ENCODE data around the gene ETV5. TPM values are rescaled to one million over a fixed set of nuclear protein-coding genes. Genes with fewer than 3 reads are reported as not detected.

The ETV5 gene
- total RNA-seq, 2 experiments from 2014 or later = 0.52 to 0.97 TPM

DNA sequence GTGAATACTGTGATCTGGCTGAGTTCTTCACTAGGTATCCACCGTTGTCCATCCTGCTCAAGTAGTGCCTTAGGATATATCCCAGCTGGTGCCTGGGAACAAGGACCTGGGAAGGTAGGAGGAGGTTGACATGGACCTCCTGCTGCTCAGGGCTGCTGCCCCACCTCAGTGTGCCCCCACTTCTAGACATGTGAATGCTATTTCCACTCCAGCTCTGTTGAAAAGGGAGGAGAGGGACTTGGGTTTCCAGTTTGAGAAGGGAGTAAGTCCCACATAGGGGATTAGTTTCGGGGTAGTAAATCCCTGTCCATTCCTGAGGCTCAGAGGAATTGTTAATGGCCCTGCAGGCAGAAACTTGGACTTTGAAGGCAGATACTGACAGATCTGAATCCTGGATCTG lies 32.9 kb upstream of the ETV5 start:
- POLR2A ChIA-PET = no interaction called here
- H3K9me3 Mint-ChIP-seq (ENCODE audit: insufficient read depth) = no peaks in the 10 kb centered on the region
- peaks cover 3% of the 10 kb centered on the region for H3K4me1 Mint-ChIP-seq (ENCODE audit: low read depth)
- CTCF ChIA-PET = interaction anchor here (1.8 kb wide), 1 partner anchor 159 kb away, joined by 4 read pairs; no protein-coding TSS in a partner anchor
- peaks cover 33% of the 10 kb centered on the region for H3K27me3 Mint-ChIP-seq (ENCODE audit: low read depth)
- DNase-seq (no peak), ATAC-seq (no peak)
- no peak overlapping the region for H3K4me3 Mint-ChIP-seq
- H3K27ac Mint-ChIP-seq = no peak overlapping the region
- H3K36me3 Mint-ChIP-seq (ENCODE audit: low read depth) = no peaks in the 10 kb centered on the region

DNA sequence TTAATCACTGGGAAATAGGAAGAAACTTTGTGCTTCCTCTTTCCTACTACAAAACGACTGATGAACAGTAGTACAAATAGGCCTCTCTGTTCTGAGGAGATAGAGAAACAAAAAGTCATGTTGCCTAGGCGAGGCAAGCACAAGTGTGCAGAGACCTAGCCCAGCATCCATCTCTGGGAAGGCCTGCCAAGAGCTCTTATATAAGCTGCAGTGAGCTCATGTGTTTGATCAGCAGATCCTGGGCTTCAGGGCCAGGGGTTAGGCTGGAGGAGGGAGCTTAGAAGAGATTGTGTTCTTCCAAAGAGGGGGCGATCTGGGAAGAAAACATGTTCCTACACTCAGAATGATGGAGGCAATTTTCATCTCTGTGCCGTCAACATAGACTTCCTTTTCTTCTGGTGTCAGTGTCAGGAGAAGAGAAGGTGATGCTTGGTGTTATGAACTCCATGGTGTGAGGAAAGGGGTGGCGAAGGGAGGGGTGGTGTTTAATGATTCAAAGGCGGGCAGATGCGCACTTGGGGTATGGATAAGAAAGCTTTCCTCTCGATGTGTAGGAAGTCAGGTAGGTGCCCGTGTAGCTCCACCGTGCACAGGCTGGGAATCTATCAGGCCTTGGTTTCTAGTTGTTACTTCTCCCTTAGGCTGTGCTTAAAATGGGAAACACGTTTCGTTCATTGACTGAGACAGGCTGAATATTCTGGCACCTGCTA lies 29.5 kb upstream of the ETV5 start:
- Mint-ChIP-seq H3K27me3 (ENCODE audit: low read depth) (peaks cover 19% of the 10 kb centered on the region), H3K36me3 (ENCODE audit: low read depth) (no peaks in the 10 kb centered on the region), H3K4me3 (no peak overlapping the region), H3K27ac (no peak overlapping the region), H3K9me3 (ENCODE audit: insufficient read depth) (no peaks in the 10 kb centered on the region), H3K4me1 (ENCODE audit: low read depth) (peaks cover 3% of the 10 kb centered on the region)
- ChIA-PET CTCF (no interaction called here), POLR2A (interaction anchor here (0.9 kb wide), 1 partner anchor 11 kb away, joined by 3 read pairs; no protein-coding TSS in a partner anchor)
- ATAC-seq (no peak), DNase-seq (no peak)

DNA sequence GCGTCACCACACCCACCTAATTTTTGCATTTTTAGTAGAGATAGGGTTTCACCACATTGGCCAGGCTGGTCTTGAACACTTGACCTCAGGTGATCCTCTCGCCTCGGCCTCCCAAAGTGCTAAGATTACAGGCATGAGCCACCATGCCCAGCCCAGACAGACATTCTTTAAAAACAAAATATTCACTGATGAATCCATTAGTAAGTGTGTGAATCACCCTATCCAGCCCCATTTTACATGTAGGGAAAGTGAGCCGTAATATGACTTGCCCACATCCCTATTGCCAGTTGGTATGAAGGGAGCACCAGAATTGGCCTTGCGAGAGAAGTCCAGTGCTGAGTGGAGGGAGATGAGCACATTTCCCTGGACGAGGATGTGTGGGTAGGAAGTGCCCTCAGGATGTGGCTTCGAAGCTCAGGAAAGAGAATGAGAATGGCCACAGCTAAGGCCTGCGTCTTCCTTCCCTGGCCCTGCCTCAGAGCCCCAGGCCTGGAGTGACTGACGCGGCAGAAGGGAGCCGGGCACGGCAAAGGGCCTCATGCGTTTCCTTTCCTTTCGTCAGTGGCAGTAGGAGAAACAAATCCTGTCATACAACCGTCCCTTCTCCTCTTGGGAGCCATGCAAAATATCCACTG lies 28.3 kb upstream of the ETV5 start:
- Mint-ChIP-seq H3K27ac (no peak overlapping the region), H3K27me3 (ENCODE audit: low read depth) (peaks cover 13% of the 10 kb centered on the region), H3K36me3 (ENCODE audit: low read depth) (no peaks in the 10 kb centered on the region), H3K9me3 (ENCODE audit: insufficient read depth) (no peaks in the 10 kb centered on the region), H3K4me3 (no peak overlapping the region), H3K4me1 (ENCODE audit: low read depth) (peaks cover 2% of the 10 kb centered on the region)
- ATAC-seq (no peak), DNase-seq (no peak)
- ChIA-PET POLR2A (interaction anchor here (0.9 kb wide), 1 partner anchor 12 kb away, joined by 3 read pairs; no protein-coding TSS in a partner anchor), CTCF (no interaction called here)

DNA sequence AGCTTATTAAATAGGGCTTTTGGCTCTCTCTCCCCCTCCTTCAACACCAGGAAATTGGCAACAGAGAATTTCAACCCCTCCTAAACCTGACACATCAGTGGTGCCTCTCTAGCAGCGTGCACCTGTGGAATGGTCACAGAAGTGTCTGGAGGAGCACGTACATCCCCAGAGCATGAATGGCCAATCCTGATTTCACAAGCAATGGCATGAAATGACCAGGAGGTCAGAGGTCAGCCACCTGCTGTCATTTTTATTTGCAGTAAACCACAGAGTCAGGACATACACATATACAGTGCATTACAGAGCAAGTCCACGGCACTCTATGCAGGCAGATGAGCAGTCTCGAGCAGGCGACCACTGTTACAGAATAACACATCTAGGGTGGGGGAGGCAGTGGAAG lies 25.1 kb upstream of the ETV5 start:
- Mint-ChIP-seq H3K4me3 (no peak overlapping the region), H3K4me1 (ENCODE audit: low read depth) (peaks cover 3% of the 10 kb centered on the region), H3K27me3 (ENCODE audit: low read depth) (peaks cover 25% of the 10 kb centered on the region), H3K36me3 (ENCODE audit: low read depth) (no peaks in the 10 kb centered on the region), H3K27ac (no peak overlapping the region), H3K9me3 (ENCODE audit: insufficient read depth) (no peaks in the 10 kb centered on the region)
- ATAC-seq = no peak
- CTCF ChIA-PET = no interaction called here
- POLR2A ChIA-PET = no interaction called here
- no peak for DNase-seq

GRCh38 chr3:186132487-186132886 lies 23.6 kb upstream of the ETV5 start:
- Mint-ChIP-seq H3K9me3 (ENCODE audit: insufficient read depth) (no peaks in the 10 kb centered on the region), H3K36me3 (ENCODE audit: low read depth) (no peaks in the 10 kb centered on the region), H3K4me3 (no peak overlapping the region), H3K27ac (no peak overlapping the region), H3K4me1 (ENCODE audit: low read depth) (peaks cover 3% of the 10 kb centered on the region), H3K27me3 (ENCODE audit: low read depth) (peaks cover 25% of the 10 kb centered on the region)
- ATAC-seq (no peak), DNase-seq (no peak)
- ChIA-PET CTCF (no interaction called here), POLR2A (no interaction called here)

DNA sequence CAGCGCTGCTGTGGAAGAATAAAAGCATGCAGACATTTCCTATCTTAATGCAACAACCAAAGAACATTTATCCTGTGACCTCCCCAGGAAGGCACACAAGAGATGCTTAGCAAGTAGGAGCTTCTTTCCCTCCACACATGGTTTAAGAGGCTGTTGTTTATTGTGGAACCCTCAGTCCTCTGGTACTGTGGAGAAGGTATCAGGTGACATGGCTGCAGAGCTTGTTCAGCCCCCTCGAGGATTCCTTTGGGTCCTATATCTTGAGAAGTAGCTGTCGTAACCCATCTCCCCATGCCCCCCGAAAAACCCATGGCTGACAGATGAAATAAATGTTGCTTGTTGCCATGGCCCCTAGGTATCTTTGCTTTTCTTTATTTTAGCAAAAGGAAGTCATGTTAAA lies 20.3 kb upstream of the ETV5 start:
- no peak overlapping the region for H3K4me3 Mint-ChIP-seq
- POLR2A ChIA-PET = no interaction called here
- ATAC-seq = no peak

GRCh38 chr3:186128158-186128557 lies 19.3 kb upstream of the ETV5 start:
- CTCF ChIA-PET = interaction anchor here (1.2 kb wide), 1 partner anchor 151 kb away, joined by 4 read pairs; no protein-coding TSS in a partner anchor
- no peak for DNase-seq
- POLR2A ChIA-PET = no interaction called here
- ATAC-seq = no peak
- no peaks in the 10 kb centered on the region for H3K9me3 Mint-ChIP-seq (ENCODE audit: insufficient read depth)
- no peaks in the 10 kb centered on the region for H3K36me3 Mint-ChIP-seq (ENCODE audit: low read depth)
- H3K4me1 Mint-ChIP-seq (ENCODE audit: low read depth) = peaks cover 3% of the 10 kb centered on the region
- H3K27me3 Mint-ChIP-seq (ENCODE audit: low read depth) = peaks cover 32% of the 10 kb centered on the region
- no peak overlapping the region for H3K4me3 Mint-ChIP-seq
- no peak overlapping the region for H3K27ac Mint-ChIP-seq

More for the DNA sequence above, 20.3 kb upstream of the ETV5 start:
- no peaks in the 10 kb centered on the region for H3K9me3 Mint-ChIP-seq (ENCODE audit: insufficient read depth)
- H3K27ac Mint-ChIP-seq = no peak overlapping the region
- DNase-seq = no peak
- peaks cover 24% of the 10 kb centered on the region for H3K27me3 Mint-ChIP-seq (ENCODE audit: low read depth)
- H3K36me3 Mint-ChIP-seq (ENCODE audit: low read depth) = no peaks in the 10 kb centered on the region
- peaks cover 3% of the 10 kb centered on the region for H3K4me1 Mint-ChIP-seq (ENCODE audit: low read depth)
- CTCF ChIA-PET = no interaction called here

DNA sequence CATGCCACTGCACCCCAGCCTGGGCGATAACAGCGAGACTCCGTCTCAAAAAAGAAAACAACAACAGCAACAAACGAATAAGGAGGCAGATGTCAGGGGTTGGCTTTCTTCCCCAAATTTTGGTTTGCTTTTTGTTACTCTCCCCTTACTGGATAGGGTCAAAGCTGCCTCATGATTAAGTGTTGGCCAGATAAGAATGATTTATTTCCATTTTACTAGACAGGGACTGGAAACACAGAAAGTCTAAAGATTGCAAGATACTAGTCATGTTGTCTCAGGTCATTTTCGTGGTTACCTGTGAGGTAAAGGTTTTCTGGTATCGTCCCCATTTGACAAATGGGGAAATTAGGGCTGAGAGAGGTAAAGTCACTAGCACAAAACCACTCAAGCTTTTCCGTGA lies 18.6 kb upstream of the ETV5 start:
- no peak for ATAC-seq
- ChIA-PET CTCF (interaction anchor here (1.2 kb wide), 1 partner anchor 151 kb away, joined by 4 read pairs; no protein-coding TSS in a partner anchor), POLR2A (no interaction called here)
- H3K4me3 Mint-ChIP-seq = no peak overlapping the region
- no peaks in the 10 kb centered on the region for H3K9me3 Mint-ChIP-seq (ENCODE audit: insufficient read depth)
- H3K4me1 Mint-ChIP-seq (ENCODE audit: low read depth) = peaks cover 3% of the 10 kb centered on the region
- peaks cover 33% of the 10 kb centered on the region for H3K27me3 Mint-ChIP-seq (ENCODE audit: low read depth)
- no peaks in the 10 kb centered on the region for H3K36me3 Mint-ChIP-seq (ENCODE audit: low read depth)
- DNase-seq = no peak
- no peak overlapping the region for H3K27ac Mint-ChIP-seq

DNA sequence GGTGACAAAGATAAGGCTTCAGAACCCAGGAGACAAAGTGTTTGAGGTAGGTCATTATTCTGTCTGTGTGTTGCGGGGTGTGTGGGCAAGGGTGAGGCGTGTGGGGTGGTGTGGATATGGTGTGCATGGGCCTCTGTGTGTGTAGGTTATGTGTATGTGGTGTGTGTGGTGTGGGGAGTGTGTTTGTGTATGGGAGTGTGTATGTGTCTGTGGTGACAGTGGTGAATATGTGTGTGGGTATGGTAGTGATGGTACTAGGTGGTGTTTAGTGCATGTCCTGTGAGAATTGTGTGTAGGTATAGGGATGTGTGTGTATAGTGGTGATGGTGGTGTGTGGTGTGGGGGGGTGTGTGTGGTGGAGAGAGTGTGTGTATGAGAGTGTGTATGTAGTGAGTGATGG lies 16.2 kb upstream of the ETV5 start:
- Mint-ChIP-seq H3K4me1 (ENCODE audit: low read depth) (no peaks in the 10 kb centered on the region), H3K9me3 (ENCODE audit: insufficient read depth) (no peaks in the 10 kb centered on the region), H3K27me3 (ENCODE audit: low read depth) (peaks cover 24% of the 10 kb centered on the region), H3K36me3 (ENCODE audit: low read depth) (no peaks in the 10 kb centered on the region), H3K27ac (no peak overlapping the region), H3K4me3 (no peak overlapping the region)
- ChIA-PET POLR2A (no interaction called here), CTCF (no interaction called here)
- DNase-seq = no peak
- no peak for ATAC-seq

DNA sequence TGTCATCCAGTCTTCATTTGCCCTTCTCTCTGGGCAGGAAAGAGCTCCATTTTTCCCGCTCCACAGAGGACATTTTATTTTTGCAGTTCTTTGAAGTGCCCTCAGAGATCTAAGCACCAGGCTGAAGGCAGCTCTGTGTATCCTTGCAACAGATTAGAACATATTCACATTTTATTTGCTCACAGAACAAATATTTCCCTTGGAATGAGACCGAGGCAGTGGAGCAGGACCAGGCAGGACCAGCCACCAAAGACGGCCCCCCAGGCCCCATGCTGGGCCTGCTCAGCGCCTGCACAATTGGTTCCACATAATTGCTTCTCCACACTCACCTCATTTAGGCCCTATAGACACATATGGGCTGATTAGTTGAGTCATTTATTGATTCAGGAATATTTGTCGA lies 15.7 kb upstream of the ETV5 start:
- H3K4me3 Mint-ChIP-seq = no peak overlapping the region
- no peak overlapping the region for H3K27ac Mint-ChIP-seq
- no peaks in the 10 kb centered on the region for H3K36me3 Mint-ChIP-seq (ENCODE audit: low read depth)
- H3K4me1 Mint-ChIP-seq (ENCODE audit: low read depth) = no peaks in the 10 kb centered on the region
- H3K9me3 Mint-ChIP-seq (ENCODE audit: insufficient read depth) = no peaks in the 10 kb centered on the region
- ChIA-PET CTCF (interaction anchor here (1.2 kb wide), 1 partner anchor 415 kb away, joined by 3 read pairs; no protein-coding TSS in a partner anchor), POLR2A (no interaction called here)
- DNase-seq (no peak), ATAC-seq (no peak)
- peaks cover 25% of the 10 kb centered on the region for H3K27me3 Mint-ChIP-seq (ENCODE audit: low read depth)

DNA sequence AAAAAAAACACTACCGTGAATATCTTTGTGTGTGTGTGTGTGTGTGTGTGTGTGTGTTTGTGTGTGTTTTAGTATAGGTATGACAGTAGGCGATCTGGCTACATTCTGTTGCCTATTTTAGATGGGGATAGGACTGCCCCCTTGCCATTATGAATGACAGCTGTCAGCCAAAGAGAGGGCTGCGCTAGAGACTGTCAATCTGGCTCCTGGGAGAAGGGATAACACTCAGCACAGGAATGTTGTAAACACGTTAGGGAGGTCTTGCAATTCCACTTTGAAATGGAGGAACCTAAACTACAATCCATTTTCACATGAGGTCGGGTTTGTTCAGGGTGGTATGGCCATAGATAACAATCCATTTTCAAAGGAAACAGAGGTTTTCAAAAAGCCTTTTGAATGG lies 14.1 kb upstream of the ETV5 start:
- Mint-ChIP-seq H3K4me3 (no peak overlapping the region), H3K36me3 (ENCODE audit: low read depth) (no peaks in the 10 kb centered on the region), H3K4me1 (ENCODE audit: low read depth) (no peaks in the 10 kb centered on the region), H3K27ac (no peak overlapping the region), H3K9me3 (ENCODE audit: insufficient read depth) (no peaks in the 10 kb centered on the region), H3K27me3 (ENCODE audit: low read depth) (peaks cover 37% of the 10 kb centered on the region)
- ChIA-PET POLR2A (interaction anchor here (0.7 kb wide), 1 partner anchor 37 kb away, joined by 4 read pairs; no protein-coding TSS in a partner anchor), CTCF (no interaction called here)
- no peak for DNase-seq
- ATAC-seq = no peak

GRCh38 chr3:186121968-186122367 lies 13.1 kb upstream of the ETV5 start:
- no peak overlapping the region for H3K4me3 Mint-ChIP-seq
- ChIA-PET POLR2A (no interaction called here), CTCF (interaction anchor here (1.3 kb wide), 1 partner anchor 120 kb away, joined by 4 read pairs; no protein-coding TSS in a partner anchor)
- H3K36me3 Mint-ChIP-seq (ENCODE audit: low read depth) = no peaks in the 10 kb centered on the region
- no peak overlapping the region for H3K27ac Mint-ChIP-seq
- H3K9me3 Mint-ChIP-seq (ENCODE audit: insufficient read depth) = no peaks in the 10 kb centered on the region
- peaks cover 42% of the 10 kb centered on the region for H3K27me3 Mint-ChIP-seq (ENCODE audit: low read depth)
- no peak for DNase-seq
- no peak for ATAC-seq
- H3K4me1 Mint-ChIP-seq (ENCODE audit: low read depth) = no peaks in the 10 kb centered on the region
